ENCODE results near the gene PCDH17. TPM values are rescaled to one million over a fixed set of nuclear protein-coding genes. Genes with fewer than 3 reads are reported as not detected.

Gene PCDH17
- total RNA-seq, 1 experiment from 2014 or later = not detected

- in situ Hi-C loops (cut with HindIII; ENCODE audit: low sequenced_read_pairs) = no loop called here
- DNase-seq (ENCODE audit: low spot score) = no peak
These were observed 93.1 kb downstream of the PCDH17 start for GRCh38 chr13:57724486-57725272.

GRCh38 chr13:57725480-57725879, 93.9 kb downstream of the PCDH17 start:
- in situ Hi-C loops (cut with HindIII; ENCODE audit: low sequenced_read_pairs) = no loop called here
- no peak for DNase-seq (ENCODE audit: low spot score)

GRCh38 chr13:57726981-57727380, 95.4 kb downstream of the PCDH17 start:
- DNase-seq (ENCODE audit: low spot score) = no peak

DNA sequence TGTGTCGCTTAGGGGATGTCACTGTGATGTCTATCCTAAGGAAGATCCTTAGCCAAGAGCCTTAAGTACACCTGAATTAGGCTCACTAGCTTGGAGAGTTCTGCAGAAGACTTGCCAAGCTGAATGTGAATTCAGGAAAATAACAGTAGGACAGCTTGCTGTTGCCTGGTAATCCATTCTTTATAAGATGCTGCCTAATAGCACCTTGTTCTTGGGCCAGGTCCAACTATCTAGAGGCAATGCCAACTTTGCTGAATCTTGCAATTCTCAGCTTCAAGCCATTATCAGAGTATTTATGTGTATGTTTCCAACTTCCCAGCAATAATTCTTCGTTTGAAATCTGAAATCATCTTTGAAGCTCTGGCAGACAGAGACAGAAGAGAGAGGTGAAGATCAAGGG, 102.8 kb downstream of the PCDH17 start:
- in situ Hi-C loops (cut with HindIII; ENCODE audit: low sequenced_read_pairs) = no loop called here

More at GRCh38 chr13:57726981-57727380, 95.4 kb downstream of the PCDH17 start:
- in situ Hi-C loops (cut with HindIII; ENCODE audit: low sequenced_read_pairs) = no loop called here

GRCh38 chr13:57739089-57739488, 107.5 kb downstream of the PCDH17 start:
- no peak for DNase-seq (ENCODE audit: low spot score)

More for the DNA sequence above, 102.8 kb downstream of the PCDH17 start:
- peak; percentile 34 for DNase-seq (ENCODE audit: low spot score)

DNA sequence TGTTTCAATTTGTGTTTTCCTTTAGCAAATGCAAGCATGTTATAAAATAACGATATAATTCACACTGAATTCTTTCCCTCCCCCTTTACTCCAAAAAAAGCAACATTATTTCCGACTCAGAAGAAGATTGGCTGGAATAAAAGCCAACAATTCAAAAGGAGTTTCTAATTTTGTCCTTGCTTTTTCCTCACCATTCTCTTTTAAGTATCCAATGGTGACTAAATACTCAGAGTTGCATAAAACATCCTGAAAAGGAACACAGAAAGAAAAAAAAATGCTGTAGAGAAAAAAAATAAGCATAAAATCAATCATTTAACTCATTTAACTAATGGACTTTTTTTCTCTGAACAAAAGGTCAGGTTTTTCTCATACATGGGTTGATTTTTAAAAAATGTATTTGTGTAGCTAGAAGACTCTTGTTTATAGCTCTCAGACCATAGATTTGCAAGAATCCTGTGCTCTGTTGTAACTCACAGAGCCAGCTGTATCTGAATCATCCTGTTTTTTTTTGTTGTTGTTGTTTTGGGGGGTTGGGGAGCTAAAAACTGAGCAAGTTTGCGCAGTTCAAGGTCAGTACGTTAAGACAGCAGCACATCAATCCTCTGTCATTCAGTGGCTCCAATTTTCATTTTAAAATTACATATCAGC, 108.1 kb downstream of the PCDH17 start:
- DNase-seq (ENCODE audit: low spot score) = no peak
- in situ Hi-C loops (cut with HindIII; ENCODE audit: low sequenced_read_pairs) = no loop called here

More at GRCh38 chr13:57739089-57739488, 107.5 kb downstream of the PCDH17 start:
- in situ Hi-C loops (cut with HindIII; ENCODE audit: low sequenced_read_pairs) = no loop called here

DNA sequence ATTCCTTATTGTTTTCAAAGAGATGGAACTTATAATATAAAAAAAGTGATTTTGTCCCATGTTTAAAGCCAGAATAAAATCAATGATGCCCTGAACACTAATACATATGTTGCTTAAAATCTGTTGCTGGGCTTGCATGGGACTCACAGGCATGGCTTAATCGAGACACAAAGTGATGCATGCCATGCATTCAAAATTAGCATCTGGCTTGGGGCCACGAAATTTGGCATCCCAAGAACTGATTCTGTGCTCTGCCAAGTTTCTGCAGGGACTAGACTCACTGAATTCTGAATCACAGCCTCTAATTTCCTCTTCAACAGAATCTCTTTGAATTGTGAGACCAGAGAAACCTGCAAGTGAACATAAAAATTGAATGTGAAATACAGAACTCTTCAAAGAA, 109.2 kb downstream of the PCDH17 start:
- peak; percentile 59 for DNase-seq (ENCODE audit: low spot score)
- in situ Hi-C loops (cut with HindIII; ENCODE audit: low sequenced_read_pairs) = no loop called here

GRCh38 chr13:57748096-57748495, 116.6 kb downstream of the PCDH17 start:
- in situ Hi-C loops (cut with HindIII; ENCODE audit: low sequenced_read_pairs) = no loop called here
- DNase-seq (ENCODE audit: low spot score) = no peak

- no peak for DNase-seq (ENCODE audit: low spot score)
- in situ Hi-C loops (cut with HindIII; ENCODE audit: low sequenced_read_pairs) = no loop called here
These were observed 129.4 kb downstream of the PCDH17 start for GRCh38 chr13:57760951-57761350.

DNA sequence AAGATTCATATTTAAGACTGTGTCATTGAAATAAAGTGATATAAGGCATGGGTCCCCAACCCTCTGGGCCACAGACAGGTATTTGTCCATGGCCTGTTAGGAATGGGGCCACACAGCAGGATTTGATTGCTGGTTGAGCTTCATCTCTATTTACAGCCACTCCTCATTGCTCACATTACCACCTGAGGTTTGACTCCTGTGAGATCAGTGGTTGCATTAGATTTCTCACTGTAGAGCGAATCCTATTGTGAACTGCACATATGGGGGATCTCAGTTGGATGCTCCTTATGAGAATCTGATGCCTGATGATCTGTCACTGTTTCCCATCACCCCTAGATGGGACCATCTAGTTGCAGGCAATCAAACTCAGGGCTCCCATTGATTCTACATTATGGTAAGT, 132.1 kb downstream of the PCDH17 start:
- in situ Hi-C loops (cut with HindIII; ENCODE audit: low sequenced_read_pairs) = no loop called here

More for the DNA sequence above, 132.1 kb downstream of the PCDH17 start:
- DNase-seq (ENCODE audit: low spot score) = no peak

All from G401 (cell line).